ENCODE measurements around the gene DNASE1L1. TPM values are rescaled to one million over a fixed set of nuclear protein-coding genes. Genes with fewer than 3 reads are reported as not detected.
A peak's percentile ranks its signal among the peaks of the same experiment; 100 is the strongest.

Gene DNASE1L1
- total and polyA plus RNA-seq, 2 of the 13 experiments (the other 11 are each of a cell fraction or from before 2014, with no cell fraction given) = 4.7 to 12.3 TPM

DNA sequence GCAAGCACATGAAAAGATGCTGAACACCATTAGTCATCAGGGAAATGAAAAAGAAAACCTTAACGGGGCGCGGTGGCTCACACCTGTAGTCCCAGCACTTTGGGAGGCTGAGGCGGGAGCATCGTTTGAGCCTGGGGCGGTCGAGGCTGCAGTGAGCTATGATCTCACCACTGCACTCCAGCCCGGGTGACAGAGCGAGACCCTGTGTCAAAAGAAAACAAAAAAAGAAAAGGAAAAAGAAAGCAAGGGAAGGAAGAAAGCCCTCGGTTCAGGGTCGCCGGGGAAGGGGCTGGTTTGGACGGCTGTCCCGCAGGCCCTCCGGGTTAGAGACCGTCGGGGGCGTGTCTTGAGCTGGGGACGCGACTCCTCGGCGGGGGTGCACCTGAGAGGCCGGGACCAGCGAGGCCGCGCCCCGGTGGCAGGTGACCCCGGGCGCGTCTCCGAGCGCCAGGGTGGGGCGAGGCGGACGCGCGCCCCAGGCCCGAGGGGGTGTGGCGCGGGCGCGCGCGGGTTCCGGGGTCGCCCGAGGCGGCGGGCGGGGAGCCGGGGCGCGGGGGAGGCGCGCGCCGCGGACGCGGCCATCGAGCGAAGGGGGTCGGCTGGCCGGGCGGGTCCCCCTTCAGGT, 48.5 kb upstream of the DNASE1L1 start (continued):
- TF ChIP-seq, protein P1, sequence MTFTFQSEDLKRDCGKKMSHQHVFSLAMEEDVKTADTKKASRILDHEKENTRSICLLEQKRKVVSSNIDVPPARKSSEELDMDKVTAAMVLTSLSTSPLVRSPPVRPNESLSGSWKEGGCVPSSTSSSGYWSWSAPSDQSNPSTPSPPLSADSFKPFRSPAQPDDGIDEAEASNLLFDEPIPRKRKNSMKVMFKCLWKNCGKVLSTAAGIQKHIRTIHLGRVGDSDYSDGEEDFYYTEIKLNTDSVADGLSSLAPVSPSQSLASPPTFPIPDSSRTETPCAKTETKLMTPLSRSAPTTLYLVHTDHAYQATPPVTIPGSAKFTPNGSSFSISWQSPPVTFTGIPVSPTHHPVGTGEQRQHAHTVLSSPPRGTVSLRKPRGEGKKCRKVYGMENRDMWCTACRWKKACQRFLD (CRISPR knock-in tag; IDR thresholded peaks at IDR 0.05; ENCODE audit: borderline replicate concordance) = no peak
- no peak for TF ChIP-seq YY1 (IDR thresholded peaks at IDR 0.05; ENCODE audit: insufficient read depth, insufficient replicate concordance, low read depth, low read length)
- TF ChIP-seq ZNF124 (CRISPR knock-in tag; IDR thresholded peaks at IDR 0.05) = no peak
- TF ChIP-seq, protein P2, sequence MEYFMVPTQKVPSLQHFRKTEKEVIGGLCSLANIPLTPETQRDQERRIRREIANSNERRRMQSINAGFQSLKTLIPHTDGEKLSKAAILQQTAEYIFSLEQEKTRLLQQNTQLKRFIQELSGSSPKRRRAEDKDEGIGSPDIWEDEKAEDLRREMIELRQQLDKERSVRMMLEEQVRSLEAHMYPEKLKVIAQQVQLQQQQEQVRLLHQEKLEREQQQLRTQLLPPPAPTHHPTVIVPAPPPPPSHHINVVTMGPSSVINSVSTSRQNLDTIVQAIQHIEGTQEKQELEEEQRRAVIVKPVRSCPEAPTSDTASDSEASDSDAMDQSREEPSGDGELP (IDR thresholded peaks at IDR 0.05; ENCODE audit: borderline replicate concordance, low read depth) = no peak
- TF ChIP-seq SOX6 (IDR thresholded peaks at IDR 0.05) = no peak
- TF ChIP-seq SOX6 (CRISPR knock-in tag; IDR thresholded peaks at IDR 0.05) = no peak
- TF ChIP-seq, protein P3, sequence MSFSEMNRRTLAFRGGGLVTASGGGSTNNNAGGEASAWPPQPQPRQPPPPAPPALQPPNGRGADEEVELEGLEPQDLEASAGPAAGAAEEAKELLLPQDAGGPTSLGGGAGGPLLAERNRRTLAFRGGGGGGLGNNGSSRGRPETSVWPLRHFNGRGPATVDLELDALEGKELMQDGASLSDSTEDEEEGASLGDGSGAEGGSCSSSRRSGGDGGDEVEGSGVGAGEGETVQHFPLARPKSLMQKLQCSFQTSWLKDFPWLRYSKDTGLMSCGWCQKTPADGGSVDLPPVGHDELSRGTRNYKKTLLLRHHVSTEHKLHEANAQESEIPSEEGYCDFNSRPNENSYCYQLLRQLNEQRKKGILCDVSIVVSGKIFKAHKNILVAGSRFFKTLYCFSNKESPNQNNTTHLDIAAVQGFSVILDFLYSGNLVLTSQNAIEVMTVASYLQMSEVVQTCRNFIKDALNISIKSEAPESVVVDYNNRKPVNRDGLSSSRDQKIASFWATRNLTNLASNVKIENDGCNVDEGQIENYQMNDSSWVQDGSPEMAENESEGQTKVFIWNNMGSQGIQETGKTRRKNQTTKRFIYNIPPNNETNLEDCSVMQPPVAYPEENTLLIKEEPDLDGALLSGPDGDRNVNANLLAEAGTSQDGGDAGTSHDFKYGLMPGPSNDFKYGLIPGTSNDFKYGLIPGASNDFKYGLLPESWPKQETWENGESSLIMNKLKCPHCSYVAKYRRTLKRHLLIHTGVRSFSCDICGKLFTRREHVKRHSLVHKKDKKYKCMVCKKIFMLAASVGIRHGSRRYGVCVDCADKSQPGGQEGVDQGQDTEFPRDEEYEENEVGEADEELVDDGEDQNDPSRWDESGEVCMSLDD (CRISPR knock-in tag; IDR thresholded peaks at IDR 0.05; ENCODE audit: borderline replicate concordance) = no peak
- TF ChIP-seq NFE2L1 (CRISPR knock-in tag; IDR thresholded peaks at IDR 0.05; ENCODE audit: borderline replicate concordance) = no peak
- TF ChIP-seq SAP130 (CRISPR knock-in tag; IDR thresholded peaks at IDR 0.05; ENCODE audit: low read depth) = peak; percentile 22; the same call in 1 of the 2 replicates
- TF ChIP-seq GLI4 (CRISPR knock-in tag; IDR thresholded peaks at IDR 0.05; ENCODE audit: borderline replicate concordance) = no peak
- TF ChIP-seq, protein P4, sequence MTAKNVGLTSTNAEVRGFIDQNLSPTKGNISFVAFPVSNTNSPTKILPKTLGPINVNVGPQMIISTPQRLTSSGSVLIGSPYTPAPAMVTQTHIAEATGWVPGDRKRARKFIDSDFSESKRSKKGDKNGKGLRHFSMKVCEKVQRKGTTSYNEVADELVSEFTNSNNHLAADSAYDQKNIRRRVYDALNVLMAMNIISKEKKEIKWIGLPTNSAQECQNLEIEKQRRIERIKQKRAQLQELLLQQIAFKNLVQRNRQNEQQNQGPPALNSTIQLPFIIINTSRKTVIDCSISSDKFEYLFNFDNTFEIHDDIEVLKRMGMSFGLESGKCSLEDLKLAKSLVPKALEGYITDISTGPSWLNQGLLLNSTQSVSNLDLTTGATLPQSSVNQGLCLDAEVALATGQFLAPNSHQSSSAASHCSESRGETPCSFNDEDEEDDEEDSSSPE (CRISPR knock-in tag; IDR thresholded peaks at IDR 0.05) = no peak
- no peak for TF ChIP-seq PAF1 (CRISPR knock-in tag; IDR thresholded peaks at IDR 0.05)
- TF ChIP-seq GZF1 (CRISPR knock-in tag; IDR thresholded peaks at IDR 0.05) = no peak
- no peak for TF ChIP-seq ZNF180 (CRISPR knock-in tag; IDR thresholded peaks at IDR 0.05; ENCODE audit: borderline replicate concordance, low read depth)
- TF ChIP-seq, protein P5, sequence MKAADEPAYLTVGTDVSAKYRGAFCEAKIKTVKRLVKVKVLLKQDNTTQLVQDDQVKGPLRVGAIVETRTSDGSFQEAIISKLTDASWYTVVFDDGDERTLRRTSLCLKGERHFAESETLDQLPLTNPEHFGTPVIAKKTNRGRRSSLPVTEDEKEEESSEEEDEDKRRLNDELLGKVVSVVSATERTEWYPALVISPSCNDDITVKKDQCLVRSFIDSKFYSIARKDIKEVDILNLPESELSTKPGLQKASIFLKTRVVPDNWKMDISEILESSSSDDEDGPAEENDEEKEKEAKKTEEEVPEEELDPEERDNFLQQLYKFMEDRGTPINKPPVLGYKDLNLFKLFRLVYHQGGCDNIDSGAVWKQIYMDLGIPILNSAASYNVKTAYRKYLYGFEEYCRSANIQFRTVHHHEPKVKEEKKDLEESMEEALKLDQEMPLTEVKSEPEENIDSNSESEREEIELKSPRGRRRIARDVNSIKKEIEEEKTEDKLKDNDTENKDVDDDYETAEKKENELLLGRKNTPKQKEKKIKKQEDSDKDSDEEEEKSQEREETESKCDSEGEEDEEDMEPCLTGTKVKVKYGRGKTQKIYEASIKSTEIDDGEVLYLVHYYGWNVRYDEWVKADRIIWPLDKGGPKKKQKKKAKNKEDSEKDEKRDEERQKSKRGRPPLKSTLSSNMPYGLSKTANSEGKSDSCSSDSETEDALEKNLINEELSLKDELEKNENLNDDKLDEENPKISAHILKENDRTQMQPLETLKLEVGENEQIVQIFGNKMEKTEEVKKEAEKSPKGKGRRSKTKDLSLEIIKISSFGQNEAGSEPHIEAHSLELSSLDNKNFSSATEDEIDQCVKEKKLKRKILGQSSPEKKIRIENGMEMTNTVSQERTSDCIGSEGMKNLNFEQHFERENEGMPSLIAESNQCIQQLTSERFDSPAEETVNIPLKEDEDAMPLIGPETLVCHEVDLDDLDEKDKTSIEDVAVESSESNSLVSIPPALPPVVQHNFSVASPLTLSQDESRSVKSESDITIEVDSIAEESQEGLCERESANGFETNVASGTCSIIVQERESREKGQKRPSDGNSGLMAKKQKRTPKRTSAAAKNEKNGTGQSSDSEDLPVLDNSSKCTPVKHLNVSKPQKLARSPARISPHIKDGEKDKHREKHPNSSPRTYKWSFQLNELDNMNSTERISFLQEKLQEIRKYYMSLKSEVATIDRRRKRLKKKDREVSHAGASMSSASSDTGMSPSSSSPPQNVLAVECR (CRISPR knock-in tag; IDR thresholded peaks at IDR 0.05; ENCODE audit: borderline replicate concordance) = 0 out of 2 replicates have a peak, but pooled peaks have one; percentile 5

All from HepG2 (cell line).